ENCODE data around the gene FAM47E. TPM values are rescaled to one million over a fixed set of nuclear protein-coding genes. Genes with fewer than 3 reads are reported as not detected.

Gene FAM47E
- total RNA-seq, 1 experiment from 2014 or later, result 2.0 TPM

DNA sequence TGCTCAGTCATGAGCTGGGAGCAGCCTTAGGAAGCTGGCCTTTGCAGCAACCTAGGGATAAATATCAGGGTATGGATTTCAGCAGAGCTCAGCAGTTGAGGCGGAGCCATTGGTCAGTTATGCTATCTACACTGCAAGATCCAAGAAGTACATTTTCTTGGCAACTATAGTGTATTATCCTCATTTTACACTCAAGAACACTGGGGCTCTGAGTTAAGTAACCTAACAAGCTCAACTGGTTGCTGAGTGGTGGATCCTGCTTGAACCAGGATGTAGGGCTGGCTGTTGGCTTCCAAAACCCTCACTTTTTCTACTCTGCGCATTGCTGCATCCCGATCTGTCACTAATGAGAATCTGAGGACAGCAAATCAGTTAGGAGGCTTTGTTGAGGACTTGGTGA, 36.4 kb upstream of the FAM47E start:
- H3K9me3 ChIP-seq (ENCODE audit: control insufficient read depth, low read depth, low read length), result no peaks in the 10 kb centered on the region
- no peak overlapping the region for H2BK12ac ChIP-seq (ENCODE audit: insufficient read length, low read depth, low read length)
- H2AFZ ChIP-seq (ENCODE audit: low read length), result no peak overlapping the region
- WGBS (ENCODE audit: extremely low coverage, insufficient read length, low lambda C conversion rate), result no CpG with 5 or more reads among the region's 3 CpGs
- H3K14ac ChIP-seq (ENCODE audit: insufficient read depth, low read length), result no peak overlapping the region
- H4K91ac ChIP-seq (ENCODE audit: insufficient read length, low read depth, low read length), result no peak overlapping the region
- TF ChIP-seq, protein P1, sequence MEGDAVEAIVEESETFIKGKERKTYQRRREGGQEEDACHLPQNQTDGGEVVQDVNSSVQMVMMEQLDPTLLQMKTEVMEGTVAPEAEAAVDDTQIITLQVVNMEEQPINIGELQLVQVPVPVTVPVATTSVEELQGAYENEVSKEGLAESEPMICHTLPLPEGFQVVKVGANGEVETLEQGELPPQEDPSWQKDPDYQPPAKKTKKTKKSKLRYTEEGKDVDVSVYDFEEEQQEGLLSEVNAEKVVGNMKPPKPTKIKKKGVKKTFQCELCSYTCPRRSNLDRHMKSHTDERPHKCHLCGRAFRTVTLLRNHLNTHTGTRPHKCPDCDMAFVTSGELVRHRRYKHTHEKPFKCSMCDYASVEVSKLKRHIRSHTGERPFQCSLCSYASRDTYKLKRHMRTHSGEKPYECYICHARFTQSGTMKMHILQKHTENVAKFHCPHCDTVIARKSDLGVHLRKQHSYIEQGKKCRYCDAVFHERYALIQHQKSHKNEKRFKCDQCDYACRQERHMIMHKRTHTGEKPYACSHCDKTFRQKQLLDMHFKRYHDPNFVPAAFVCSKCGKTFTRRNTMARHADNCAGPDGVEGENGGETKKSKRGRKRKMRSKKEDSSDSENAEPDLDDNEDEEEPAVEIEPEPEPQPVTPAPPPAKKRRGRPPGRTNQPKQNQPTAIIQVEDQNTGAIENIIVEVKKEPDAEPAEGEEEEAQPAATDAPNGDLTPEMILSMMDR (conservative IDR thresholded peaks at IDR 0.05), result no peak
- peaks cover 15% of the 10 kb centered on the region for H3K27me3 Mint-ChIP-seq (ENCODE audit: low read depth)
- no peak overlapping the region for H3K9ac ChIP-seq (ENCODE audit: extremely low read depth, insufficient read length, low read length)
- H4K20me1 ChIP-seq (ENCODE audit: control insufficient read depth, insufficient read depth, insufficient read length), result no peaks in the 10 kb centered on the region
- no peak overlapping the region for H4K5ac ChIP-seq (ENCODE audit: insufficient read length, low read depth, low read length)
- H2BK20ac ChIP-seq (ENCODE audit: low read depth, low read length, poor library complexity, severe bottlenecking), result no peak overlapping the region
- no peak overlapping the region for H2BK120ac ChIP-seq (ENCODE audit: low read depth, low read length, poor library complexity, severe bottlenecking)
- H3K56ac ChIP-seq (ENCODE audit: insufficient read length, low read depth, low read length), result no peak overlapping the region
- no peak overlapping the region for H2BK5ac ChIP-seq (ENCODE audit: insufficient read length, low read length)
- no peaks in the 10 kb centered on the region for H3K79me1 ChIP-seq (ENCODE audit: insufficient read depth, low read depth, low read length, poor library complexity, severe bottlenecking)
- no peak overlapping the region for H3T11ph ChIP-seq (ENCODE audit: low read length)
- H4K8ac ChIP-seq (replicated peaks; ENCODE audit: insufficient read length, low read depth, low read length), result no peak overlapping the region
- H3K18ac ChIP-seq (ENCODE audit: insufficient read length, low read depth, low read length), result no peak overlapping the region
- no peak overlapping the region for H3K4me2 ChIP-seq (ENCODE audit: insufficient read depth, insufficient read length, low read length)
- no peaks in the 10 kb centered on the region; the same call in 1 of the 2 replicates for H3K79me2 ChIP-seq (ENCODE audit: insufficient read depth, low read length)
- H3K27me3 ChIP-seq (ENCODE audit: insufficient read depth, low read length), result no peaks in the 10 kb centered on the region
- no peak overlapping the region for H3K23ac ChIP-seq (ENCODE audit: insufficient read length, low read depth, low read length)
- peaks cover 45 to 46% of the 10 kb centered on the region in 2 experiments for H3K4me1 Mint-ChIP-seq
- H3K4me3 Mint-ChIP-seq, result no peak overlapping the region
- no peaks in the 10 kb centered on the region for H3K9me3 Mint-ChIP-seq
- H2BK15ac ChIP-seq (ENCODE audit: low read depth, low read length), result no peak overlapping the region
- no peak overlapping the region for H2AK5ac ChIP-seq (ENCODE audit: insufficient read length, low read length)
- no peak overlapping the region for H3K27ac ChIP-seq (ENCODE audit: insufficient read length, low read depth, low read length)
- no peak for DNase-seq
- no peak overlapping the region for H3K27ac Mint-ChIP-seq
- peaks cover 7% of the 10 kb centered on the region; the same call in 1 of the 2 replicates for H3K4me1 ChIP-seq (ENCODE audit: insufficient read depth, low read length)
- H3K4ac ChIP-seq (ENCODE audit: low read depth, low read length), result no peak overlapping the region
- H3K23me2 ChIP-seq (ENCODE audit: insufficient read length, low read depth, low read length, poor library complexity, severe bottlenecking), result peaks cover 10% of the 10 kb centered on the region
- H3K36me3 Mint-ChIP-seq (ENCODE audit: insufficient read depth in 1 of 3, low read depth in 3 of 3), result no peaks in the 10 kb centered on the region

Data from H9 (cell line).